ENCODE measurements around the gene ACSL3.

Gene ACSL3

GRCh38 chr2:222964376-222965031, 103.7 kb downstream of the ACSL3 start:
- TF ChIP-seq ZFX (IDR thresholded peaks at IDR 0.05; ENCODE audit: borderline replicate concordance) (no peak), CTCF (IDR thresholded peaks at IDR 0.05) (no peak)
- no peak overlapping the region for H3K27ac ChIP-seq

- no peak for TF ChIP-seq CTCF (IDR thresholded peaks at IDR 0.05)
- no peak for TF ChIP-seq ZFX (IDR thresholded peaks at IDR 0.05; ENCODE audit: borderline replicate concordance)
- H3K27ac ChIP-seq, result no peak overlapping the region
These were observed 104.7 kb downstream of the ACSL3 start for GRCh38 chr2:222965555-222965954.

GRCh38 chr2:222968550-222969155, 107.8 kb downstream of the ACSL3 start:
- H3K27ac ChIP-seq, result no peak overlapping the region
- TF ChIP-seq CTCF (IDR thresholded peaks at IDR 0.05) (no peak), ZFX (IDR thresholded peaks at IDR 0.05; ENCODE audit: borderline replicate concordance) (no peak)

- TF ChIP-seq CTCF (IDR thresholded peaks at IDR 0.05), result no peak
- TF ChIP-seq ZFX (IDR thresholded peaks at IDR 0.05; ENCODE audit: borderline replicate concordance), result no peak
- no peak overlapping the region for H3K27ac ChIP-seq
These were observed 108.7 kb downstream of the ACSL3 start for GRCh38 chr2:222969491-222969890.

GRCh38 chr2:222972420-222972819, 111.6 kb downstream of the ACSL3 start:
- TF ChIP-seq ZFX (IDR thresholded peaks at IDR 0.05; ENCODE audit: borderline replicate concordance), result no peak
- H3K27ac ChIP-seq, result no peak overlapping the region

- H3K27ac ChIP-seq, result no peak overlapping the region
- TF ChIP-seq CTCF (IDR thresholded peaks at IDR 0.05) (no peak), ZFX (IDR thresholded peaks at IDR 0.05; ENCODE audit: borderline replicate concordance) (no peak)
These were observed 112.4 kb downstream of the ACSL3 start for GRCh38 chr2:222973237-222973636.

GRCh38 chr2:222973733-222974132, 112.9 kb downstream of the ACSL3 start:
- no peak for TF ChIP-seq CTCF (IDR thresholded peaks at IDR 0.05)
- TF ChIP-seq ZFX (IDR thresholded peaks at IDR 0.05; ENCODE audit: borderline replicate concordance), result no peak
- no peak overlapping the region for H3K27ac ChIP-seq
